Measurements from ENCODE around the gene VPS37D.
"Not testable (repeated sequence)": the region's sequence is repeated elsewhere in the genome, so short reads cannot be mapped to it uniquely, and the experiment has no call there.

Gene VPS37D, protein sequence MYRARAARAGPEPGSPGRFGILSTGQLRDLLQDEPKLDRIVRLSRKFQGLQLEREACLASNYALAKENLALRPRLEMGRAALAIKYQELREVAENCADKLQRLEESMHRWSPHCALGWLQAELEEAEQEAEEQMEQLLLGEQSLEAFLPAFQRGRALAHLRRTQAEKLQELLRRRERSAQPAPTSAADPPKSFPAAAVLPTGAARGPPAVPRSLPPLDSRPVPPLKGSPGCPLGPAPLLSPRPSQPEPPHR

DNA sequence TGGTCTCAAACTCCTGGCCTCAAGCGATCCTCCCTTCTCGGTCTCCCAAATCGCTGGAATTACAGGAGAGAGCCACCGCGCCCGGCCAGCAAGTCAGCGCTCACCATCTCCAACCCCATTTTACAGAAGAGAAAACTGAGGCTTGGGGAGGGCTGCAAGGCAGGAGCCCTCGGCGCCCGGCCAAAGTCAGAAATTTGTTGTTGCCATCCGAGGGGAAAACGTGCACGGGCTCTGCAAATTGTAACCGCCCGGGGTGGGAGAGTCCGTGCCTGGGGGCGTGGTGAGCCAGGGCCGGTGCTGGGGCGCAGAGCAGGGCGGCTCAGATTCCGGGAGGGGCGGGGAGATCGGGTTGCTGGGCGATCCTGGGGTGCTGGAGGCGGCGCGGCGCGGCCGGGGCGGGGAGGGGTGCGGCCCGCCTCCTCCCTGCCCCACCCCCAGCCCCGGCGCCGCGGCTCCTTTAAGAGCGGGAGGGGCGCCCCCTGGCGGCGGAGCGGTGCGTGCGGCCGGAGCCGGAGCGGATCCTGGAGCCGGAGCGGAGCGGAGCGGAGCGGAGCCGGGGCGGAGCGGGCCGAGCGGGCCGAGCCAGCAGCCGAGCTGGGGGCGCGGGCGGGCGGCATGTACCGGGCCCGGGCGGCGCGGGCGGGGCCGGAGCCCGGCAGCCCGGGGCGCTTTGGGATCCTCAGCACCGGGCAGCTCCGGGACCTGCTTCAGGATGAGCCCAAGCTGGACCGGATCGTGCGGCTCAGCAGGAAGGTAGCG lies at the start of gene VPS37D:
Gene VPS37D, plus strand, starts transcription at position 488 of the 759 bp plus-strand sequence. Its CDS starts 128 bp downstream, at position 616.
- DNase-seq = peak; percentile 87

DNA sequence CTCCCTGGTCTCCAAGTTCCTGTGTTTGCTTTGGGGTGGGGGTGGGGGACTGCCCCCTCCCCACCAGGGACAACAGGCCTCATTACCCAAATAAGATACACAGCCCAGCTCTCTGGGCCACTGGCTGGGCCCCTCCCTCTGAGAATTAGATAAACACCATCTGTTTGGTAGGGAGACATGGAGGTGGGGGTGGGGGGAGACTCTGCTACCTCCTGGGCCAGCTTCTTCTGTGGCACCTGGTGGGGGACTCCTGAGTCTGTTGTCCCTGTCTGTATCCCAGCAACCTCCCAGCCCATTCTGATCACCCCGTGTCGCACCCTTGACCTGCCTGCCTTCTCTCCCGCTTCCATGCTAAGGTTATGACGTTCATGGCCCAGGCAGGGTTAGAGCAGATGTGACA lies 49.1 kb upstream of the VPS37D start:
- DNase-seq = no peak

DNA sequence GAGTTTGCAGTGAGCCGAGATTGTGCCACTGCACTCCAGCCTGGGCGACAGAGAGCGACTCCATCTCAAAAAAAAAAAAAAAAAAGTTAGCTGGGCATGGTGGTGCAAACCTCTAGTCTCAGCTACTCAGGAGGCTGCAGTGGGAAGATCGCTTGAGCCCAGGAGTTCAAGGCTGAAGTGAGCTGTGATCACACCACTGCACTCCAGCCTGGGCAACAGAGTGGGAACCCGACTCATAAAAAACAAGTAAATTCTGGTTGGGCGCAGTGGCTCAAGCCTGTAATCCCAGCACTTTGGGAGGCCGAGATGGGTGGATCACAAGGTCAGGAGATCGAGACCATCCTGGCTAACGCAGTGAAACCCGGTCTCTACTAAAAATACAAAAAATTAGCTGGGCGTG lies 48.2 kb upstream of the VPS37D start:
- not testable (repeated sequence) for DNase-seq

DNA sequence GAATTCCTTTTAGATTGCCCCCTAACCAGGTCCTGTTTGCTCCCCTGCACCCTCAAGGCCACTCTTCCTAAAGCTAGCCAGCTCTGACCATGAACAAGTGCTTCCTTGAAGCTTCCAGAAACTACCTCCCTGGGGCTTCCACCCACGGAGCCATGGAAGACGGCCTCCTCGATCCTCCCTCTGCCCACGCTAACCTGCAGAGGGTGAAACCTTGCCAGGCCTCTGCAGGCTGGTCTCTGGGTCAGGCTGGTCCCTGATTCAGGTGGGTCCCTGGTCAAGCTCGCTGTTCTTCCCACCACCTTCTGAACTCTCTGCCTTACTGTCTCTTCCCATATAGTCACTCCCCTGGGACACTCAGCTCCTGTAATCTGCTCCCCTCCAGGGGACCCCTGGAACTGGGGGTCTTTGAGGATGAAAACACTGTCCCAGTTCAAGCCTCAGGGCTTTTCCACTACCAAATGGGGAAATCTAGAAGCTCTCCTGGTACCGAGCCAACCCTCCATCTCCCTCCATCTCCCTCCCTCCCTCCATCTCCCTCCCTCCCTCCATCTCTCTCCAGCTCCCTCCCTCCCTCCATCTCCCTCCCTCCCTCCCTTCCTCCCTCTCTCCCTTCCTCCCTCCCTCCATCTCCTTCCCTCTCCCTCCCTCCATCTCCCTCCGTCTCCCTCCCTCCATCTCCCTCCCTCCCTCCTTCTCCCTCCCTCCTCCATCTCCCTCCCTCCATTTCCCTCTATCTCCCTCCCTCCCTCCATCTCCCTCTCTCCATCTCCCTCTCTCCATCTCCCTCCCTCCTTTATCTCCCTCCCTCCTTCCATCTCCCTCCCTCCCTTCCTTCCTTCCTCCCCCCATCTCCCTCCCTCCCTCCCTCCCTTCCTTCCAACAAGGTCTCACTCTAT lies 46.2 kb upstream of the VPS37D start:
- DNase-seq = no peak

DNA sequence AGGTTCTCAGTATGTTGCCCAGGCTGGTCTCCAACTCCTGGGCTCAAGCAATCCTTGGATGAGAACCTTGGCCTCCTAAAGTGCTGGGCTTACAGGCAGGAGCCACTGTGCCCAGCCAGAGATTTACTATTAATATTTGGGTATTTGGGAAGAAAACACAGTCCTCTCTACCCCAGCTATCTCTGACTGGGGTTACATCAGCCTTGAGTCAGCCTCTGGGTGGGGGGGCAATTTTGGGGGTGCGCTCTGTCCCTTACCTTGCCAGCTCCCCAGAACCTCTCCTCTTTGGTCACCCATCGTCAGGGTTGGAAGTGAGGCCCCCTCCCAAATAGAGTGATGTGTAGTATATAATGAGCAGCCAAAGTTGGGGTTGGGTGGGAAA lies 45.1 kb upstream of the VPS37D start:
- no peak for DNase-seq

GRCh38 chr7:73622909-73623797 lies 44.5 kb upstream of the VPS37D start:
- no peak for DNase-seq

DNA sequence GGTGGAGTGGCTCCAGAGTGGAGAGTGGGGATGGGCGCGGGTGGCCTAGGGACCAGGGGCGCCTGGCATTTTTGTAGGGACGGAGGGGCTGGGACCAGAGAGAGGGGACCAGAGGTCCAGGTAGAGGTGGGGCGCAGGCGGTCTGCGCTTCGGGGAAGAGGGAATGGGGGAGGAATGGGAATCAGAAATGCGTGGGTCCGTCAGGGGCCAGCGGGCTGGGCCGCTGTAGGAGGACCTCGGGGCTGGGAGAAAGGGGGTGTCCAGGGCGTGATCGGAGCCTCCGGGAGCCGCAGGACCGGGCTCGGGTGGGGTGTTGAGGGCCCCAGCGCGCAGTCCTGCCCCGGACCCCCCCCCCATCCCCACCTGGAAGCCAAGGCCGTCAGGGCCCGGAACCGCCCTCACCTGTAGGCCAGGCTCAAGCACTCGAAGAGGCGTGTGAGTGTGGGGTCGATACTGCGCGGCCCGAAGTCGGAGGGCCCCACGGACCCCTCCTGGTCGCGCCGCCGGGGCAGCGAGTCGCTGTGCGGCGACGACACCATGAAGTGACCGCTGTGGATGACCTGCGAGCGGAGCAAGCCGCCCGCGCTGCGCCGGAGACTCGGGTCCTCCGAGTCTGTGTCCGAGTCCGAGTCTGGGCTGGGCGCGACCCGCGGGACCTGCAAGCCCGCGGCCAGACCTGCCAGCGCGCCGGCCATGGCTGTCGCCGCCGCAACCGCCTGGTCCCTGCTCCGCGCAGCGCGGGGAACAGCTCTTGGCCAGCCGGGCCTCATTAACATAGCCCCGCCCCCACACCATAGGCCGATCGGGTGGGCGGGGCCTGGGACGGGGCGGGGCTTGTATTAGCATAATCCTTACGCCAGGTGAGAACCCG lies 43.6 kb upstream of the VPS37D start, which contains the start of gene MLXIPL:
Gene MLXIPL, minus strand, starts transcription at position 725 of the 871 bp plus-strand sequence. Its CDS starts 30 bp downstream, at position 695.
- DNase-seq = peak; percentile 41

GRCh38 chr7:73624669-73625001 lies 43.0 kb upstream of the VPS37D start:
- no peak for DNase-seq

DNA sequence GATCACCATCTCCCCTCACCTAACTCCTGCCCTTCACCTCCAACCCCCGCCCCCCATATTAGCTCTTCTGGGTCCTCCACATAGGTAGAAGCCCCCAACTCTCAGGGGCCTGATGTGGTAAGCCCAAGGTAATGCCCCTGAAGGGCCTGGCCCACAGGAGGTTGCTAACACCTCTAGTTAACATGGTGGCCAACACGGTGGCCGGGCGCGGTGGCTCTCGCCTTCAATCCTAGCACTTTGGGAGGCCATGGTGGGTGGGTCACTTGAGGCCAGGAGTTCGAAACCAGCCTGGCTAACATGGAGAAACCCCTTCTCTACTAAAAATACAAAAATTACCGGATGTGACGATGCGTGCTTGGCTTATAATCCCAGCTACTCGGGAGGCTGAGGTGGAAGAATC lies 42.4 kb upstream of the VPS37D start:
- no peak for DNase-seq

GRCh38 chr7:73626814-73627213 lies 40.8 kb upstream of the VPS37D start:
- no peak for DNase-seq

- DNase-seq = no peak
Measured at GRCh38 chr7:73628504-73628903, 39.1 kb upstream of the VPS37D start.

DNA sequence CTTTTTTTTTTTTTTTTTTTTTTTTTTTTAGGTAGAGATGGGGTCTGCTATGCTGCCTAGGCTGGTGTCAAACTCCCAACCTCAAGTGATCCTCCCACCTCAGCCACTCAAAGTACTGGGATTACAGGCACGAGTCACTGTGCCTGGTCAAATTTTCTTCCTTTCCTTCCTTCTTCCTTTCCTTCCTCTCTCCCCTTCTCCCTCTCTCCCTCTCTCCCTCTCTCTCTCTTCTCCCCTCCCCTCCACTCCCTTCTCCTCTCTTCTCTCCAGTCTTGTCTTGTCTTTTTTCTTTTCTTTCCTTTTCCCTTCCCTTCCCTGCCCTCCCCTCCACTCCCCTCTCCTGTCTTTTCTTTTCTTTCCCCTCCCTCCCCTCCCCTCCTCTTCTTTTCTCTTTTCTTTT lies 36.1 kb upstream of the VPS37D start:
- no peak for DNase-seq

DNA sequence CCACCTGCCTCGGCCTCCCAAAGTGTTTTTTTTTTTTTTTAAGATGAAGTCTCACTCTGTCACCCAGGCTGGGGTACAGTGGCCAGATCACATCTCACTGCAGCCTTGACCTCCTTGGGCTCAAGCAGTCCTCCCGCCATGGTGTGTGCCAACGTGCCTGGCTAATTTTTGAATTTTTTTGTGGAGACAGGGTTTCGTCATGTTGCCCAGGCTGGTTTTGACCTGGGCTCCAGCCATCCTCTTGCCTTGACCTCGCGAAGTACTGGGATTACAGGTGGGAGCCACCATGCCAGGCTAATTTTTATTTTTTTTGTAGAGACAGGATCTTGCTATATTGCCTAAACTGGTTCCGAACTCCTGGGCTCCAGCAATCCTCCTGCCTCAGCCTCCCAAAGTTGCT lies 34.3 kb upstream of the VPS37D start:
- DNase-seq = no peak

- no peak for DNase-seq
Measured at GRCh38 chr7:73633844-73634243, 33.8 kb upstream of the VPS37D start.

GRCh38 chr7:73635428-73636200 lies 32.0 kb upstream of the VPS37D start:
- DNase-seq = no peak

GRCh38 chr7:73638911-73639310 lies 28.7 kb upstream of the VPS37D start:
- no peak for DNase-seq

GRCh38 chr7:73642834-73643233 lies 24.8 kb upstream of the VPS37D start:
- no peak for DNase-seq

GRCh38 chr7:73644688-73645286 lies 22.8 kb upstream of the VPS37D start:
- DNase-seq = no peak

DNA sequence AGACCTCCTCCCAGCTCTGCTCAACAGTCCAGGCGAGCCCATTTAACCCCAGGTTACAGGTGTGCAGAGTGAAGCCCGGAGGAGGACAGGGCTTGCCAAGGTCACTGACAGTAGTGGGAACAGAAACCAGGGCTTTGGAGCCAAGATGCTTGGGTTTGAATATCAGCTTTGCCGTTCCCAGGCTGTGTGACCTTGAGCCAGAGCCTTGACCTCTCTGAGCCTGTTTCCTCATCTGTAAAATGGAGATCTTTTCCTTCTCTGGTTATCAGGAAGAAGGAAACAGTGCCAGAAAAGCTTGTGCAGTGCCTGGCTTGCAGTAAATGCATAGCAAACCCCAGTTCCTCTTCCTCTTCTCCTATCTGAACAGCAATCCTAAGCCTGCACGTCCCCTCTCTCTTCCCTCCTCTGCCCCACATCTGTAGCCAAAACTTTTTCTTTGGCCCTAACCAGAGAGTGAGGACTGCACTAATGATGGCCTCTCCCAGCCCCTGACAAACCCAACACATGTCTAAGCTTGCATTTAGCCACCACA lies 21.9 kb upstream of the VPS37D start:
- DNase-seq = no peak
